Tibial nerve (tissue), 4 donors: ENCODE results near the gene IGFBP6.

Experiments
- CTCF ChIP-seq, 5 experiments: fragments of 200-600 bp in 3 of 5; fragments of 450-650 bp in 2 of 5; sonication (generic) in 3 of 5; IDR thresholded peaks; one replicate each; pipeline ENCODE4 v1.5.1; 2016 to 2019; ENCODE audit warnings: antibody characterized with exemption in 5 of 5, mild to moderate bottlenecking in 3 of 5, moderate library complexity in 2 of 5
- EP300 ChIP-seq, 2 donors: sonication (generic); formaldehyde crosslinking; IDR thresholded peaks; one replicate each; pipeline ENCODE4 v1.6.1; 2017; ENCODE audit warnings: antibody characterized with exemption in 2 of 2, mild to moderate bottlenecking in 1 of 2
- POLR2A ChIP-seq, 2 donors: fragments of 450-650 bp; IDR thresholded peaks; one replicate each; pipeline ENCODE4 v1.6.1; 2017; ENCODE audit warnings: antibody characterized with exemption in 2 of 2, mild to moderate bottlenecking in 2 of 2, moderate library complexity in 2 of 2

DNA sequence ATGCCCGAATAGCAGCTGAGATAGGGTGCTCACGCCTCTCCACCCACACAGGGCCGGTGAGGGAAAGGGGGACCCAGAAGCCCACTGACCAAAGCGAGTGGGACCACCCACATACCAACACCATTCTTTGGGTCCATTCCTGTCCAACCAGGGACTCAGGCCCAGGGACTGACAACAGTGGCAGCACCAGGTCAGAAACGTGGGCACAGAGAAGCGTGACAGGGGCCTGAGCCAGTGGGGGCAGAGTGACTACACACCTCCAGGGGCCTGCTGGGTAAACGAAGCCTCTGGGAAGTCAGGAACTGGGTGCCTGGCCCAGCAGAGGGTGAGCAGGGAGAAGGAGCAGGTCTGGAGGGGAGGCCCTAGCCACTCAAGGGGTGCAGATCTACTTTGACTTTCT lies 32.0 kb upstream of the IGFBP6 start:
- TF ChIP-seq CTCF (IDR thresholded peaks at IDR 0.05): no peak
- no peak for TF ChIP-seq POLR2A (IDR thresholded peaks at IDR 0.05)
- TF ChIP-seq EP300 (IDR thresholded peaks at IDR 0.05): no peak
